ENCODE results near the gene NDE1.
"Not testable (repeated sequence)": the region's sequence is repeated elsewhere in the genome, so short reads cannot be mapped to it uniquely, and the experiment has no call there.

Gene NDE1

GRCh38 chr16:15620611-15621195, 29.3 kb upstream of the NDE1 start:
- DNase-seq (ENCODE audit: low read depth in 2 of 2) = no peak

GRCh38 chr16:15621456-15621855, 28.6 kb upstream of the NDE1 start:
- no peak for DNase-seq (ENCODE audit: low read depth in 2 of 2)

- DNase-seq (ENCODE audit: low read depth in 2 of 2) = no peak
Observed at GRCh38 chr16:15621889-15622288, 28.2 kb upstream of the NDE1 start.

GRCh38 chr16:15631730-15632409, 18.2 kb upstream of the NDE1 start:
- DNase-seq (ENCODE audit: low read depth in 2 of 2) = no peak

- DNase-seq (ENCODE audit: low read depth in 2 of 2) = no peak
Observed at GRCh38 chr16:15635926-15636325, 14.1 kb upstream of the NDE1 start.

GRCh38 chr16:15636392-15636873, 13.6 kb upstream of the NDE1 start:
- no peak for DNase-seq (ENCODE audit: low read depth in 2 of 2)

GRCh38 chr16:15639061-15639568, 10.9 kb upstream of the NDE1 start:
- no peak for DNase-seq (ENCODE audit: low read depth in 2 of 2)

- no peak for DNase-seq (ENCODE audit: low read depth in 2 of 2)
Observed at GRCh38 chr16:15640966-15641365, 9.1 kb upstream of the NDE1 start.

- no peak for DNase-seq (ENCODE audit: low read depth in 2 of 2)
Observed at GRCh38 chr16:15641753-15642556, 8.1 kb upstream of the NDE1 start.

GRCh38 chr16:15642557-15643047, 7.4 kb upstream of the NDE1 start:
- DNase-seq (ENCODE audit: low read depth in 2 of 2) = peak; percentile 58 to 67

- DNase-seq (ENCODE audit: low read depth in 2 of 2) = peak; percentile 99 to 100
Observed at GRCh38 chr16:15643048-15643945, 6.7 kb upstream of the NDE1 start, which contains the start of gene MARF1. Gene MARF1, minus strand, starts transcription at chr16:15643154. Its CDS starts 3,921 bp downstream, at chr16:15639233.

GRCh38 chr16:15643946-15644250, 6.1 kb upstream of the NDE1 start:
- DNase-seq (ENCODE audit: low read depth in 2 of 2) = no peak

GRCh38 chr16:15644267-15644961, 5.6 kb upstream of the NDE1 start:
- no peak for DNase-seq (ENCODE audit: low read depth in 2 of 2)

- not testable (repeated sequence) for DNase-seq (ENCODE audit: low read depth in 2 of 2)
Observed at GRCh38 chr16:15644962-15645465, 5.0 kb upstream of the NDE1 start.

GRCh38 chr16:15646557-15647293, 3.3 kb upstream of the NDE1 start:
- DNase-seq (ENCODE audit: low read depth in 2 of 2) = not testable (repeated sequence)

GRCh38 chr16:15647294-15648014, 2.6 kb upstream of the NDE1 start:
- no peak for DNase-seq (ENCODE audit: low read depth in 2 of 2)

GRCh38 chr16:15648135-15648730, 1.8 kb upstream of the NDE1 start:
- DNase-seq (ENCODE audit: low read depth in 2 of 2) = no peak

- DNase-seq (ENCODE audit: low read depth in 2 of 2) = not testable (repeated sequence)
Observed at GRCh38 chr16:15649311-15649710, 734 bp upstream of the NDE1 start.

- DNase-seq (ENCODE audit: low read depth in 2 of 2) = no peak
Observed at GRCh38 chr16:15649727-15650018, 372 bp upstream of the NDE1 start.

Measured in stimulated activated CD8-positive, alpha-beta memory T cell treated with anti-CD3 and anti-CD28 coated beads, Interleukin-2, amount 100 ng/mL, for 1 hour (primary cell).